WI38 (cell line): Measurements from ENCODE around the gene EXOC4.

Experiments used
- H3K4me3 ChIP-seq: 2 replicates; pipeline ENCODE4 v1.5.1; 2011; ENCODE audit warnings: low read depth, mild to moderate bottlenecking, control low read depth, low read length
- CTCF ChIP-seq: IDR thresholded peaks from 2 replicates; pipeline ENCODE4 v1.5.1; 2012; ENCODE audit warnings: low read depth, mild to moderate bottlenecking, control low read depth, low read length

The EXOC4 gene

GRCh38 chr7:133698127-133698526 lies 445.2 kb downstream of the EXOC4 start:
- H3K4me3 ChIP-seq: no peak overlapping the region
- no peak for TF ChIP-seq CTCF

DNA sequence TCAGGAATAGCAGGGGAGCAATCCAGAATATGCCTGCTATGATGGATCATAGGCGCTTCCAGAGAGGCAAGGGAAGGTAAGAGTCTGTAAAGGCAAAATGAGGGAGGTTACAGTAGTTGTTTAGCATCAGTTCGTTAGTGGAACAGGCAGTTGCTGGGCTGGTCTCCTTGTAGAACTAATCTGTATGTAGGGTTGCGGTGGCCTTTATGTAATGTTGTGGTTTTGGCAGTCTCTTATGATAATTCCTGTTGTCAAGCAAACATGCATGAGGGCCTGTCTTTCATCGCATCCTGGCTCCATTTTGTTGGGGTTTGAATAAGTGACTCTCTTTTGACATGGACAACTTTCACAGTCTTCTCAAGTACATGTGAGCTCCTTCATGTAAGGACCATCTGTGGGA lies 446.5 kb downstream of the EXOC4 start:
- no peak for TF ChIP-seq CTCF

DNA sequence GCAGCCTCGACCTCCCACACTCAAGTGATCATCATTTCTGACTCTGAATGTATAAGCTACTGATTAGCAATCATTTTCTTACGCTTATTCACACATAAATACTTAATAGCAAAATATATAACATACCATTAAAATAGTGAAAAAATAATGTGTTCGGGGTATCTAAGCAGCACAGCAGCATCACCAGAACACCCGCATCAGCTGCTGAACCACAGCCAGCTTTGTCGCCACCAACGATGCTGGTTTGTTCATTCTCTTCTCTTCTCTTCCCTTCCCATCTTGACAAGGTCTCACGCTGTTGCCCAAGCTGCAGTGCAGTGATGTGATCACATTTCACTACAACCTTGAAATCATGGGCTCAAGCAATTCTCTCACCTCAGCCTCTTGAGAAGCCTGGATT lies 449.2 kb downstream of the EXOC4 start:
- TF ChIP-seq CTCF: no peak

More for the DNA sequence above, 446.5 kb downstream of the EXOC4 start:
- no peak overlapping the region for H3K4me3 ChIP-seq

GRCh38 chr7:133702960-133703359 lies 450.1 kb downstream of the EXOC4 start:
- no peak overlapping the region for H3K4me3 ChIP-seq
- no peak for TF ChIP-seq CTCF

More for the DNA sequence above, 449.2 kb downstream of the EXOC4 start:
- H3K4me3 ChIP-seq: no peak overlapping the region

GRCh38 chr7:133703547-133703946 lies 450.7 kb downstream of the EXOC4 start:
- no peak for TF ChIP-seq CTCF
- H3K4me3 ChIP-seq: no peak overlapping the region

DNA sequence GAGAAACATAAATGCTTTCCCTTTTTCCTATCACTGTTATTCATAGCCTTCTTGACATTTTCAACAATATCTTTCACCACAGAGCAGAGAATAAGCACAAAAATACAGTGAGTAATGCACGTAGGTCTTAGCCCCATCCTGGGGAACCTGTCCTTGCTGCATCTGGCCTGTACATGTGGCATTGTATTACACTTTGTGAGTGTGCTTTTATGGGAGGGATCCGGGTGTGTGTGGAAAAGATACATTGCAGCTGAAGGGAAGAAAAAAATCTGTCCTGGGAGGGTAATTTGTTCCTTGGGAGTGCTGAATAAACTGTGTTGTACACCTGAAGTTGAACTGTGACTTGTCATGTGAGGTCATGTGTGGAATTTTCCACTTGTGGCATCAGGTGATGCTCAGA lies 451.6 kb downstream of the EXOC4 start:
- no peak for TF ChIP-seq CTCF
- no peak overlapping the region for H3K4me3 ChIP-seq

GRCh38 chr7:133705596-133705995 lies 452.7 kb downstream of the EXOC4 start:
- no peak overlapping the region for H3K4me3 ChIP-seq
- TF ChIP-seq CTCF: no peak
